SK-N-SH treated with all-trans-retinoic acid at 6 μM for 48 hours (cell line): ENCODE data around the gene GPC5.

Experiments used
- ATAC-seq: fragments of 200-7000 bp; cut with Tn5 transposase; 3 replicates; pipeline ENCODE4 v1.9.1; 2020; ENCODE audit warnings: mild to moderate bottlenecking, moderate library complexity
- ARNTL ChIP-seq: fragments of 450-650 bp; formaldehyde crosslinking; IDR thresholded peaks from 2 replicates; pipeline ENCODE4 v1.5.0; 2020; ENCODE audit warnings: low read depth, mild to moderate bottlenecking, moderate library complexity, borderline replicate concordance
- BACH2 ChIP-seq: fragments of 250-450 bp; sonication (Bioruptor Pico); IDR thresholded peaks from 2 replicates; pipeline ENCODE4 v1.9.0; 2021; ENCODE audit warnings: mild to moderate bottlenecking, borderline replicate concordance
- CSDC2 ChIP-seq: fragments of 250-450 bp; sonication (Bioruptor Pico); IDR thresholded peaks from 2 replicates; pipeline ENCODE4 v1.5.0; 2020; ENCODE audit warnings: mild to moderate bottlenecking, moderate library complexity
- ESRRG ChIP-seq: fragments of 250-450 bp; sonication (Bioruptor Pico); IDR thresholded peaks from 2 replicates; pipeline ENCODE4 v1.6.1; 2021; ENCODE audit warnings: mild to moderate bottlenecking
- GLIS3 ChIP-seq: fragments of 250-450 bp; sonication (Bioruptor Pico); IDR thresholded peaks from 2 replicates; pipeline ENCODE4 v1.5.0; 2020; ENCODE audit warnings: mild to moderate bottlenecking, moderate library complexity
- ISL1 ChIP-seq: fragments of 250-450 bp; sonication (Bioruptor Pico); IDR thresholded peaks from 2 replicates; pipeline ENCODE4 v2.1.2; 2022; ENCODE audit warnings: mild to moderate bottlenecking, moderate library complexity
- OSR1 ChIP-seq: fragments of 250-450 bp; sonication (Bioruptor Pico); IDR thresholded peaks from 2 replicates; pipeline ENCODE4 v1.8.0; 2022; ENCODE audit warnings: moderate library complexity, mild to moderate bottlenecking, inconsistent platforms
- PATZ1 ChIP-seq: fragments of 250-450 bp; sonication (Bioruptor Pico); IDR thresholded peaks from 2 replicates; pipeline ENCODE4 v1.8.0; 2020; ENCODE audit warnings: mild to moderate bottlenecking, moderate library complexity, borderline replicate concordance
- PPARA ChIP-seq: fragments of 250-450 bp; sonication (Bioruptor Pico); IDR thresholded peaks from 2 replicates; pipeline ENCODE4 v1.5.0; 2020; ENCODE audit warnings: mild to moderate bottlenecking, borderline replicate concordance
- RARB ChIP-seq: fragments of 250-450 bp; sonication (Bioruptor Pico); IDR thresholded peaks from 2 replicates; pipeline ENCODE4 v1.8.0; 2021; ENCODE audit warnings: mild to moderate bottlenecking, moderate library complexity
- SNAI2 ChIP-seq: fragments of 250-450 bp; sonication (Bioruptor Pico); IDR thresholded peaks from 2 replicates; pipeline ENCODE4 v1.5.0; 2020; ENCODE audit warnings: mild to moderate bottlenecking, moderate library complexity
- TCF4 ChIP-seq: fragments of 250-450 bp; sonication (Bioruptor Pico); IDR thresholded peaks from 2 replicates; pipeline ENCODE4 v1.8.0; 2021; ENCODE audit warnings: mild to moderate bottlenecking, moderate library complexity, borderline replicate concordance
- TOX ChIP-seq: fragments of 250-450 bp; sonication (Bioruptor Pico); IDR thresholded peaks from 2 replicates; pipeline ENCODE4 v1.8.0; 2021; ENCODE audit warnings: mild to moderate bottlenecking, moderate library complexity, borderline replicate concordance
- TSHZ2 ChIP-seq: fragments of 250-450 bp; sonication (Bioruptor Pico); IDR thresholded peaks from 2 replicates; pipeline ENCODE4 v1.5.0; 2020; ENCODE audit warnings: mild to moderate bottlenecking, moderate library complexity
- ZC3H10 ChIP-seq: fragments of 250-450 bp; sonication (Bioruptor Pico); IDR thresholded peaks from 2 replicates; pipeline ENCODE4 v1.5.1; 2021; ENCODE audit warnings: mild to moderate bottlenecking, moderate library complexity
- ZFP3 ChIP-seq: fragments of 250-450 bp; sonication (Bioruptor Pico); IDR thresholded peaks from 2 replicates; pipeline ENCODE4 v1.5.0; 2020; ENCODE audit warnings: mild to moderate bottlenecking, moderate library complexity
- ZFP30 ChIP-seq: fragments of 450-650 bp; formaldehyde crosslinking; IDR thresholded peaks from 2 replicates; pipeline ENCODE4 v1.5.0; 2022; ENCODE audit warnings: mild to moderate bottlenecking, moderate library complexity
- ZNF565 ChIP-seq: fragments of 450-650 bp; formaldehyde crosslinking; conservative IDR thresholded peaks from 2 replicates; pipeline ENCODE4 v1.5.0; 2020; ENCODE audit warnings: low read depth, mild to moderate bottlenecking, moderate library complexity
- ZNF70 ChIP-seq: fragments of 450-650 bp; formaldehyde crosslinking; IDR thresholded peaks from 2 replicates; pipeline ENCODE4 v1.5.0; 2020; ENCODE audit warnings: mild to moderate bottlenecking, moderate library complexity
- ZNF8 ChIP-seq: fragments of 450-650 bp; formaldehyde crosslinking; IDR thresholded peaks from 2 replicates; pipeline ENCODE4 v1.5.0; 2020; ENCODE audit warnings: mild to moderate bottlenecking, moderate library complexity
- TF ChIP-seq, protein P1 (sequence below): fragments of 250-450 bp; sonication (Bioruptor Pico); IDR thresholded peaks from 2 replicates; pipeline ENCODE4 v1.5.1; 2021; ENCODE audit warnings: mild to moderate bottlenecking, moderate library complexity
- TF ChIP-seq, protein P2 (sequence below): fragments of 250-450 bp; sonication (Bioruptor Pico); IDR thresholded peaks from 2 replicates; pipeline ENCODE4 v1.5.1; 2020; ENCODE audit warnings: low read depth, mild to moderate bottlenecking, moderate library complexity

The GPC5 gene

GRCh38 chr13:91459485-91459884 lies 61.1 kb downstream of the GPC5 start:
- no peak for ATAC-seq
- TF ChIP-seq, protein P1, sequence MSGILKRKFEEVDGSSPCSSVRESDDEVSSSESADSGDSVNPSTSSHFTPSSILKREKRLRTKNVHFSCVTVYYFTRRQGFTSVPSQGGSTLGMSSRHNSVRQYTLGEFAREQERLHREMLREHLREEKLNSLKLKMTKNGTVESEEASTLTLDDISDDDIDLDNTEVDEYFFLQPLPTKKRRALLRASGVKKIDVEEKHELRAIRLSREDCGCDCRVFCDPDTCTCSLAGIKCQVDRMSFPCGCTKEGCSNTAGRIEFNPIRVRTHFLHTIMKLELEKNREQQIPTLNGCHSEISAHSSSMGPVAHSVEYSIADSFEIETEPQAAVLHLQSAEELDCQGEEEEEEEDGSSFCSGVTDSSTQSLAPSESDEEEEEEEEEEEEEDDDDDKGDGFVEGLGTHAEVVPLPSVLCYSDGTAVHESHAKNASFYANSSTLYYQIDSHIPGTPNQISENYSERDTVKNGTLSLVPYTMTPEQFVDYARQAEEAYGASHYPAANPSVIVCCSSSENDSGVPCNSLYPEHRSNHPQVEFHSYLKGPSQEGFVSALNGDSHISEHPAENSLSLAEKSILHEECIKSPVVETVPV (CRISPR knock-in tag), result no peak
- TF ChIP-seq CSDC2 (no peak), ZNF565 (CRISPR knock-in tag) (no peak), PPARA (CRISPR knock-in tag) (no peak), ARNTL (CRISPR knock-in tag) (no peak), PATZ1 (CRISPR knock-in tag) (no peak), ZNF70 (CRISPR knock-in tag) (no peak), ZFP3 (CRISPR knock-in tag) (no peak), GLIS3 (no peak), TSHZ2 (CRISPR knock-in tag) (no peak), OSR1 (CRISPR knock-in tag) (no peak), TCF4 (CRISPR knock-in tag) (no peak), ZFP30 (no peak), SNAI2 (CRISPR knock-in tag) (no peak)
- TF ChIP-seq, protein P2, sequence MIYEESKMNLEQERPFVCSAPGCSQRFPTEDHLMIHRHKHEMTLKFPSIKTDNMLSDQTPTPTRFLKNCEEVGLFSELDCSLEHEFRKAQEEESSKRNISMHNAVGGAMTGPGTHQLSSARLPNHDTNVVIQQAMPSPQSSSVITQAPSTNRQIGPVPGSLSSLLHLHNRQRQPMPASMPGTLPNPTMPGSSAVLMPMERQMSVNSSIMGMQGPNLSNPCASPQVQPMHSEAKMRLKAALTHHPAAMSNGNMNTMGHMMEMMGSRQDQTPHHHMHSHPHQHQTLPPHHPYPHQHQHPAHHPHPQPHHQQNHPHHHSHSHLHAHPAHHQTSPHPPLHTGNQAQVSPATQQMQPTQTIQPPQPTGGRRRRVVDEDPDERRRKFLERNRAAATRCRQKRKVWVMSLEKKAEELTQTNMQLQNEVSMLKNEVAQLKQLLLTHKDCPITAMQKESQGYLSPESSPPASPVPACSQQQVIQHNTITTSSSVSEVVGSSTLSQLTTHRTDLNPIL (CRISPR knock-in tag), result no peak

DNA sequence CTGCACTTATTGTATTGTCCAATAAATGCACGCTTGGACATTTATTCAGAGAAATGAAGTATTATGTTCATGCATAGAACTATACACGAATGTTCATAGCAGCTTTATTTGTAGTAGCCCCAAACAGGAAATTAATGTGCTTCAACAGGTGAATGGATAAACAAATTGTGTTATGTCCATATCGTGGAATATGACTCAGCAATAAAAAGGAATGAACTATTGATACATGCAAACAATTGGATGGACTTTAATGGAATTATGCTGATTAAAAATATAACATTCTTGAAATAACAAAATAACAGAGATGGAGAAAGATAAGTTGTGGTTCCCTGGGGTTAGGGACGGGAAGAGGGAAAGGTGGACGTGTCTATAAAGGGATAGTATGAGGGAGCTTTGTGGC lies 65.9 kb downstream of the GPC5 start:
- no peak for ATAC-seq
- TF ChIP-seq OSR1 (CRISPR knock-in tag) (no peak), TCF4 (CRISPR knock-in tag) (no peak), SNAI2 (CRISPR knock-in tag) (no peak), TOX (CRISPR knock-in tag) (no peak), ZNF70 (CRISPR knock-in tag) (no peak)
- TF ChIP-seq, all 23 proteins: peak for 0

- TF ChIP-seq CSDC2 (no peak), SNAI2 (CRISPR knock-in tag) (no peak), RARB (CRISPR knock-in tag) (no peak), OSR1 (CRISPR knock-in tag) (no peak), ZC3H10 (CRISPR knock-in tag) (no peak), ZNF8 (CRISPR knock-in tag) (no peak), TSHZ2 (CRISPR knock-in tag) (no peak), ESRRG (no peak), BACH2 (CRISPR knock-in tag) (no peak), TOX (CRISPR knock-in tag) (no peak), ISL1 (CRISPR knock-in tag) (no peak), ZFP30 (no peak), ZNF565 (CRISPR knock-in tag) (no peak), PPARA (CRISPR knock-in tag) (no peak), ARNTL (CRISPR knock-in tag) (no peak)
- TF ChIP-seq, protein P2 (CRISPR knock-in tag), result no peak
- ATAC-seq, result no peak
These were observed 68.8 kb downstream of the GPC5 start for GRCh38 chr13:91467236-91467635.
